Liver (tissue), 9 donors: ENCODE results near the gene RBM47. TPM values are rescaled to one million over a fixed set of nuclear protein-coding genes. Genes with fewer than 3 reads are reported as not detected.

Experiments used
- DNase-seq: peaks from one replicate; pipeline ENCODE4 v3.0.0-alpha.2; 2017; ENCODE audit warnings: low spot score
- H3K27ac ChIP-seq, 2 donors: one replicate each; pipeline ENCODE4 v1.7.0; 2013; ENCODE audit warnings: inconsistent platforms in 2 of 2, low read length in 2 of 2, control low read depth in 1 of 2, low read depth in 1 of 2, mild to moderate bottlenecking in 1 of 2
- H3K27me3 ChIP-seq, 4 donors: one replicate each; pipeline versions ENCODE4 v1.6.1 to v1.7.0; 2013; ENCODE audit warnings: low read length in 3 of 4, inconsistent platforms in 1 of 4, mild to moderate bottlenecking in 1 of 4, moderate library complexity in 1 of 4; ENCODE audit not compliant: control insufficient read depth in 4 of 4, insufficient read depth in 4 of 4
- H3K36me3 ChIP-seq, 4 donors: one replicate each; pipeline versions ENCODE4 v1.6.1 to v1.7.0; 2013; ENCODE audit warnings: low read length in 3 of 4, mild to moderate bottlenecking in 3 of 4, low read depth in 1 of 4, moderate library complexity in 1 of 4; ENCODE audit not compliant: control insufficient read depth in 4 of 4, insufficient read depth in 3 of 4
- H3K4me1 ChIP-seq, 4 donors: one replicate each; pipeline versions ENCODE4 v1.6.1 to v1.7.0; 2013; ENCODE audit warnings: low read length in 3 of 4, mild to moderate bottlenecking in 3 of 4, moderate library complexity in 1 of 4; ENCODE audit not compliant: control insufficient read depth in 4 of 4, insufficient read depth in 4 of 4
- H3K4me3 ChIP-seq, 3 donors: one replicate each; pipeline versions ENCODE4 v1.6.1 to v1.7.0; 2013; ENCODE audit warnings: low read length in 3 of 3, control low read depth in 1 of 3, low read depth in 1 of 3, mild to moderate bottlenecking in 1 of 3
- H3K9ac ChIP-seq, 2 donors: one replicate each; pipeline ENCODE4 v1.7.0; 2013; ENCODE audit warnings: low read length in 2 of 2, mild to moderate bottlenecking in 2 of 2, moderate library complexity in 2 of 2, control low read depth in 1 of 2, low read depth in 1 of 2
- H3K9me3 ChIP-seq, 4 donors: one replicate each; pipeline versions ENCODE4 v1.6.1 to v1.7.0; 2013; ENCODE audit warnings: low read length in 3 of 4; ENCODE audit not compliant: control insufficient read depth in 4 of 4
- ATF3 ChIP-seq: IDR thresholded peaks from 2 replicates; pipeline ENCODE4 v1.6.1; 2016; ENCODE audit warnings: antibody characterized with exemption
- CTCF ChIP-seq: fragments of 150-350 bp; IDR thresholded peaks from 2 replicates; pipeline ENCODE4 v1.5.1; 2017; ENCODE audit warnings: improper control_type of control experiment, low read depth, low read length; ENCODE audit not compliant: missing input control
- EGR1 ChIP-seq, 2 donors: IDR thresholded peaks; 2 replicates each; pipeline ENCODE4 v1.6.1; 2016 to 2018; ENCODE audit warnings: antibody characterized with exemption in 2 of 2, low read depth in 2 of 2
- FOXA1 ChIP-seq: IDR thresholded peaks from 2 replicates; pipeline ENCODE4 v1.6.1; 2016; ENCODE audit warnings: antibody characterized with exemption
- FOXA2 ChIP-seq: IDR thresholded peaks from 2 replicates; pipeline ENCODE4 v1.6.1; 2016; ENCODE audit warnings: antibody characterized with exemption
- GABPA ChIP-seq, 2 donors: IDR thresholded peaks in 1 of 2; conservative IDR thresholded peaks in 1 of 2; 2 replicates each; pipeline ENCODE4 v1.6.1; 2016; ENCODE audit warnings: antibody characterized with exemption in 2 of 2, mild to moderate bottlenecking in 1 of 2, moderate library complexity in 1 of 2
- HNF4A ChIP-seq, 2 donors: conservative IDR thresholded peaks; 2 replicates each; pipeline ENCODE4 v1.6.1; 2016; ENCODE audit warnings: antibody characterized with exemption in 2 of 2, mild to moderate bottlenecking in 2 of 2
- HNF4G ChIP-seq: IDR thresholded peaks from 2 replicates; pipeline ENCODE4 v1.6.1; 2016; ENCODE audit warnings: antibody characterized with exemption
- JUND ChIP-seq, 2 donors: IDR thresholded peaks; 2 replicates each; pipeline ENCODE4 v1.6.1; 2016; ENCODE audit warnings: antibody characterized with exemption in 2 of 2
- MAX ChIP-seq: IDR thresholded peaks from 2 replicates; pipeline ENCODE4 v1.6.1; 2016; ENCODE audit warnings: antibody characterized with exemption
- NR2F2 ChIP-seq: IDR thresholded peaks from 2 replicates; pipeline ENCODE4 v1.6.1; 2016; ENCODE audit warnings: antibody characterized with exemption
- RAD21 ChIP-seq, 2 donors: IDR thresholded peaks; 2 replicates each; pipeline ENCODE4 v1.6.1; 2016; ENCODE audit warnings: antibody characterized with exemption in 2 of 2, mild to moderate bottlenecking in 2 of 2
- REST ChIP-seq: IDR thresholded peaks from 2 replicates; pipeline ENCODE4 v1.6.1; 2016; ENCODE audit warnings: antibody characterized with exemption, mild to moderate bottlenecking
- RXRA ChIP-seq, 2 donors: IDR thresholded peaks; 2 replicates each; pipeline ENCODE4 v1.6.1; 2017 to 2018; ENCODE audit warnings: antibody characterized with exemption in 2 of 2, mild to moderate bottlenecking in 1 of 2
- SP1 ChIP-seq: IDR thresholded peaks from 2 replicates; pipeline ENCODE4 v1.6.1; 2018; ENCODE audit warnings: antibody characterized with exemption, mild to moderate bottlenecking
- TAF1 ChIP-seq: conservative IDR thresholded peaks from 2 replicates; pipeline ENCODE4 v1.6.1; 2016; ENCODE audit warnings: antibody characterized with exemption, mild to moderate bottlenecking
- YY1 ChIP-seq: IDR thresholded peaks from 2 replicates; pipeline ENCODE4 v1.6.1; 2016; ENCODE audit warnings: antibody characterized with exemption, mild to moderate bottlenecking
- ZBTB33 ChIP-seq: IDR thresholded peaks from 2 replicates; pipeline ENCODE4 v1.6.1; 2016; ENCODE audit warnings: antibody characterized with exemption
- WGBS: extraction: QIAGEN DNeasy Blood & Tissue Kit; methylation state at CpG from one replicate; pipeline ENCODE4 v1.1.7; 2013; 5-methylcytosine and 5-hydroxymethylcytosine counted together
- polyA plus RNA-seq, 2 donors: library from polyadenylated mRNA; stranded (reverse) in 1 of 2; unstranded in 1 of 2; fragments of 200-250 nt in 1 of 2; fragments of >200 nt in 1 of 2; fragmentation: Nextera tagmentation in 1 of 2; extraction: Ambion mirVana in 1 of 2; gene quantifications; one replicate each; pipeline versions ENCODE4 v1.2.1 to v1.2.3, GENCODE V29; 2013 to 2015
- total RNA-seq, 2 donors: library from RNA; depleted of rRNA; stranded (reverse); fragments of >200 nt; gene quantifications; one replicate each; pipeline ENCODE4 v1.2.3, GENCODE V29; 2014
- donor health status: healthy.
- donor health status: healthy.
- donor health status: healthy.
- donor health status: healthy.
- donor health status: healthy.

Gene RBM47
- total and polyA plus RNA-seq, 4 donors, result 16.5 to 81.2 (median 24.7) TPM

- peak; percentile 91 for TF ChIP-seq REST
Measured at GRCh38 chr4:40475609-40476008, 154.1 kb downstream of the RBM47 start (continued).

- H3K4me3 ChIP-seq, result peak overlapping the region; percentile 21 to 34 (median 27)
- no peaks in the 10 kb centered on the region for H3K27me3 ChIP-seq
- H3K9me3 ChIP-seq, result no peaks in the 10 kb centered on the region
- 27% methylated on average over 9 of the region's 9 CpGs for WGBS
- TF ChIP-seq RAD21 (IDR thresholded peaks at IDR 0.05) (peak; percentile 71 to 73), FOXA2 (peak; percentile 66), FOXA1 (peak; percentile 91), EGR1 (IDR thresholded peaks at IDR 0.05; ENCODE audit: low read depth in 2 of 2) (peak; percentile 86 to 98), NR2F2 (peak; percentile 98), GABPA (IDR thresholded peaks at IDR 0.05 in 1 of 2, conservative IDR thresholded peaks at IDR 0.05 in 1 of 2) (no peak), TAF1 (peak; percentile 91), YY1 (peak; percentile 89), ATF3 (peak; percentile 99), ZBTB33 (peak; percentile 85), SP1 (peak; percentile 99), CTCF (no peak), RXRA (IDR thresholded peaks at IDR 0.05) (peak; percentile 95 to 98), HNF4G (peak; percentile 95), MAX (peak; percentile 86), REST (peak; percentile 92), HNF4A (conservative IDR thresholded peaks at IDR 0.05) (peak; percentile 98), JUND (IDR thresholded peaks at IDR 0.05) (peak; percentile 100)
- H3K4me1 ChIP-seq, result peaks cover 2 to 31% (median 16%) of the 10 kb centered on the region in 4 donors
- DNase-seq, result no peak
- peak overlapping the region; percentile 56 to 72 for H3K9ac ChIP-seq
- H3K27ac ChIP-seq, result peak overlapping the region; percentile 80 to 86
- peaks cover 0 to 2% (median 0%) of the 10 kb centered on the region in 4 donors for H3K36me3 ChIP-seq
Measured at GRCh38 chr4:40473578-40474388, 155.9 kb downstream of the RBM47 start.
